GM12875 (cell line): ENCODE results near the gene SLC25A26.

Experiments used
- H3K4me3 ChIP-seq: one replicate; pipeline ENCODE4 v1.5.1; 2011; ENCODE audit warnings: low read depth, low read length, control low read depth
- TF ChIP-seq, protein P1 (sequence below): IDR thresholded peaks from 2 replicates; pipeline ENCODE4 v1.5.1; 2011; ENCODE audit warnings: low read depth, mild to moderate bottlenecking, control low read depth, inconsistent platforms, low read length, moderate library complexity, borderline replicate concordance; ENCODE audit not compliant: insufficient read depth

Gene SLC25A26

GRCh38 chr3:66406163-66406562, 185.4 kb downstream of the SLC25A26 start:
- H3K4me3 ChIP-seq = no peak overlapping the region
- TF ChIP-seq, protein P1, sequence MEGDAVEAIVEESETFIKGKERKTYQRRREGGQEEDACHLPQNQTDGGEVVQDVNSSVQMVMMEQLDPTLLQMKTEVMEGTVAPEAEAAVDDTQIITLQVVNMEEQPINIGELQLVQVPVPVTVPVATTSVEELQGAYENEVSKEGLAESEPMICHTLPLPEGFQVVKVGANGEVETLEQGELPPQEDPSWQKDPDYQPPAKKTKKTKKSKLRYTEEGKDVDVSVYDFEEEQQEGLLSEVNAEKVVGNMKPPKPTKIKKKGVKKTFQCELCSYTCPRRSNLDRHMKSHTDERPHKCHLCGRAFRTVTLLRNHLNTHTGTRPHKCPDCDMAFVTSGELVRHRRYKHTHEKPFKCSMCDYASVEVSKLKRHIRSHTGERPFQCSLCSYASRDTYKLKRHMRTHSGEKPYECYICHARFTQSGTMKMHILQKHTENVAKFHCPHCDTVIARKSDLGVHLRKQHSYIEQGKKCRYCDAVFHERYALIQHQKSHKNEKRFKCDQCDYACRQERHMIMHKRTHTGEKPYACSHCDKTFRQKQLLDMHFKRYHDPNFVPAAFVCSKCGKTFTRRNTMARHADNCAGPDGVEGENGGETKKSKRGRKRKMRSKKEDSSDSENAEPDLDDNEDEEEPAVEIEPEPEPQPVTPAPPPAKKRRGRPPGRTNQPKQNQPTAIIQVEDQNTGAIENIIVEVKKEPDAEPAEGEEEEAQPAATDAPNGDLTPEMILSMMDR = no peak

DNA sequence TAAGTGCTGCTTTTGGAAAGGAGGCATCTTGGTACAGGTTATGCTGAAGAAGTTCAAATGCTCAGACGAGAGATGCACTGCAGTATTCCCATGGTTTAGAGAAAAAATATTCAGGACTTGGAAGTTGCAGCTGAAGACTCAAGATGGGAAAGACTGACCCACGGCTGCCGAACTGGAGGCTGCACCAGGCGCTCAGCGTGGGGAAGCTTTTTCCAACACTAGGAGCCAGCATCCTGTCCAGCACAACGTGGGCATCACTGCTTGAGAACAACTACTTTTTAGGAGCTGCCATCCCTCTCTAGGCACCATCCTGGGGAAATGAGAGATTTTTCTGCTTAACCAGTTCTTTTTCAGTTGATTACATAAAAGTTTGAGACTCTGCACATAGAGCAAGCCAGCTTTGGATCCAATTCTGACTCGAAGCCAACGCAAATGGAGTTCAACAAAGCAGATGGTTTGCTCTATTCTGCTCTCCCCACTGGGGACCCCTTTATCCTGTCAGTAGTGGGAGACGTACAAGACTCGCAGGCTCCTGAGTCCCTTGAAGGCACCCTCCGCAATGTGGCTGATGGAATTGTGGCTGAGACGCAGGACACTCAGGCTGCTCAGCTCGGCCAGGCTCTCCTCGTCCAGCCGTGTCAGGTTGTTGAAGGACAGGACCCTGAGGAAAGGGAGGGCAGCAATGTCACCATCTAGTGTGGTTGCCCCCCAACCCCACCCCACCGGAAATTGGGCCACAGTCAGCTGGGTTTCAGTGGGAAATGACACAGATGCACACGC, 186.2 kb downstream of the SLC25A26 start:
- H3K4me3 ChIP-seq = no peak overlapping the region
- TF ChIP-seq, protein P1 = no peak

- H3K4me3 ChIP-seq = no peak overlapping the region
- TF ChIP-seq, protein P1 = peak; percentile 94
These were observed 186.9 kb downstream of the SLC25A26 start for GRCh38 chr3:66407611-66408218.

DNA sequence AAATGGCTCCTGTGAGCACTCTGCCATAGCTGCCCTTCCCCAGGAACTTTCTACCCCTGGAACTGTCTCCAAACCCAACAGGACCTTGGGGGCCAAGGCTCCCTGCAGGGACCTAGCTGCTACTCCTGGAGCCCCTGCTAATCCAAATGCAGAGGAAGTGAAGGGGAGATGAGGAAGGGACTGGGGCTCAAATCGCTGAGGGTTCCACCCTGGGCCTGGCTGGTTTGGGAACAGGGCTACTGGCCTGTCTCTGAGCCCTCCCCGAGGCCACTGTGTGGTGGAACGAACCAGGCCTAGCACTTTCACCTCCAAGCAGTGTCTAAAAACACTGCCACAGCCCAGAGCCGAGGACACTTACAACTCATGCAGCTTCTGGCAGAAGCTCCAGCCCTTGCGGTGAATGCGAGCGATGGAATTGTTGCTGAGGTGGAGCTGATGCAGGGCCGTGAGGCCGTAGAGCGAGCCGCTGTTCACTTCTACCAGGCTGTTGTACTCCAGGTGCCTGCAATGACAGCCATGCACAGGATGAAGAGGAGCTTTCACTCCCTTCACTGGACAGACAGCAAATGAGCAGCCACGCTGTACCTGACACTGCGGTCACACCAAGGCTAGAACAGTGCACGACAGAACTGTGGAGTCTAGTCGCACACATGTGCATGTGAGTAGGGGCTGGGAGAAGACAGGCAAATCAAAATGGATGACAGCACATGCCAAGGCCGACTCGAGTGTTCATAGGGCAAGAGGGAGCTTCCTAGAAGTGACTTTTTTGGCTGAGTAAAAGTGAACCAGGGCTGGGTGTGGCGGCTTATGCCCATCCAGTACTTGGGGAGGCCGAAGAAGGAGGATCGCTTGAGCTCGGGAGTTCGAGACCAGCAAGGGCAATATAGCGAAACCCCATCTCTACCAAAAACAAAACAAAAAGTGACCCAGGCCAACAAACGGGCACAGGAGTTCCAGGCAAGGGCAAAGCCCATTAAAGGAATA, 189.3 kb downstream of the SLC25A26 start:
- no peak overlapping the region for H3K4me3 ChIP-seq
- TF ChIP-seq, protein P1 = no peak

- TF ChIP-seq, protein P1 = no peak
- H3K4me3 ChIP-seq = no peak overlapping the region
These were observed 190.2 kb downstream of the SLC25A26 start for GRCh38 chr3:66410976-66411375.

DNA sequence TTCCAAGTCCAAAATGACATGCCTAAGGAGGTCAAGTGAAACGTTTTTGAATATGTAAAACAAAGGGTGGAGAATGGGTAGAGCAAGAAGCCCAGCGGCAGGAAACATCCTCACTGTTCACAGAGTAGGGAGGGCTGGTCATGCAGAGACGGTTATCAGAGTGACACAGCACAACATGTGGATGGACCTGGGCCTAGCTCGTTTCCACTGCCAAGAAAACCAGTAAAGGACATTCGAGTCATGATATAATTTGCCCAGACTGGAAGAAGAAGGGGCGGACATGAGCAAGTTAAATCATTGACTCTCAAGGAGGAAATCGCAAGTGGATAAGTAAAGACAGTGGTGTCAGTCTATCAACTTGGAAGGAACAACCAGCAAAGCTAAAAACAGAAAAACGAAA, 190.7 kb downstream of the SLC25A26 start:
- TF ChIP-seq, protein P1 = no peak
- H3K4me3 ChIP-seq = no peak overlapping the region
